GM12878 (cell line): ENCODE results near the gene KLHL25. TPM values are rescaled to one million over a fixed set of nuclear protein-coding genes. Genes with fewer than 3 reads are reported as not detected.
A peak's percentile ranks its signal among the peaks of the same experiment; 100 is the strongest.

Source experiments
- ATAC-seq: fragments of 200-7000 bp; cut with Tn5 transposase; 3 replicates; pipeline ENCODE4 v1.9.1; 2020; ENCODE audit warnings: mild to moderate bottlenecking, moderate library complexity
- BruUV-seq: library from RNA; stranded (reverse); fragments of 400-500 nt; replicated peaks from 2 replicates; lab custom pipeline; 2021; lab: Mats Ljungman, UMichigan
- CTCF ChIA-PET: fragments of 300-600 bp; sonication (Branson Sonifier 250); formaldehyde crosslinking; extraction: SDS; loops from one replicate; lab custom pipeline; 2021; ENCODE audit warnings: inconsistent platforms; lab: Yijun Ruan, JAX
- POLR2A ChIA-PET: fragments of 350-600 bp; formaldehyde crosslinking; extraction: SDS; loops from one replicate; lab custom pipeline; 2021; ENCODE audit warnings: inconsistent platforms; lab: Charles Lee
- RAD21 ChIA-PET: fragments of 300-600 bp; sonication (Branson Sonifier 250); formaldehyde crosslinking; loops from one replicate; lab custom pipeline; 2023; ENCODE audit warnings: antibody characterized with exemption; ENCODE audit not compliant: unreplicated experiment; lab: Charles Lee
- SMC1A ChIA-PET: fragments of 300-600 bp; sonication (Branson Sonifier 250); formaldehyde crosslinking; loops from one replicate; lab custom pipeline; 2023; ENCODE audit not compliant: unreplicated experiment, uncharacterized antibody; lab: Charles Lee
- DNase-seq: peaks from one replicate; pipeline ENCODE4 v3.0.0-alpha.2; 2011; ENCODE audit warnings: low read depth, low spot score
- FAIRE-seq: peaks from 3 replicates; lab custom pipeline; 2011; peaks lifted over from hg19 to GRCh38; lab: Jason Lieb, UNC
- H2AFZ ChIP-seq: 2 replicates; pipeline ENCODE4 v1.6.0; 2011; ENCODE audit warnings: low read depth, low read length, control low read depth; ENCODE audit not compliant: control insufficient read depth
- H3K27ac ChIP-seq: 2 replicates; pipeline ENCODE4 v1.5.1; 2011; ENCODE audit warnings: control low read depth; ENCODE audit not compliant: control insufficient read depth, insufficient read depth
- H3K27me3 ChIP-seq, 2 experiments: replicated peaks in 1 of 2; 2 replicates each; pipeline versions ENCODE4 v1.6.0 to v1.6.1; 2011; ENCODE audit warnings: low read length in 1 of 2; ENCODE audit not compliant: control insufficient read depth in 2 of 2, insufficient read depth in 2 of 2
- H3K36me3 ChIP-seq, 2 experiments: 2 replicates each; pipeline ENCODE4 v1.5.1; 2011; ENCODE audit warnings: low read length in 1 of 2; ENCODE audit not compliant: control insufficient read depth in 2 of 2, insufficient read depth in 2 of 2
- H3K4me1 ChIP-seq: 2 replicates; pipeline ENCODE4 v1.6.1; 2011; ENCODE audit warnings: mild to moderate bottlenecking, low read length, moderate library complexity, mixed read lengths; ENCODE audit not compliant: control insufficient read depth, insufficient read depth
- H3K4me2 ChIP-seq: 2 replicates; pipeline ENCODE4 v1.6.0; 2011; ENCODE audit warnings: control low read depth; ENCODE audit not compliant: control insufficient read depth, insufficient read depth
- H3K4me3 ChIP-seq: fragments of 200-600 bp; sonication (generic); 2 replicates; pipeline ENCODE4 v1.5.1; 2016
- H3K79me2 ChIP-seq: 2 replicates; pipeline ENCODE4 v1.6.0; 2011; ENCODE audit warnings: low read length; ENCODE audit not compliant: control insufficient read depth, insufficient read depth
- H3K9ac ChIP-seq: 2 replicates; pipeline ENCODE4 v1.8.0; 2011; ENCODE audit warnings: low read length, control low read depth, mixed read lengths; ENCODE audit not compliant: control insufficient read depth, insufficient read depth
- H3K9me3 ChIP-seq: replicated peaks from 3 replicates; pipeline ENCODE4 v1.5.1; 2011; ENCODE audit warnings: mild to moderate bottlenecking, low read length; ENCODE audit not compliant: control insufficient read depth, insufficient read depth
- H4K20me1 ChIP-seq: 2 replicates; pipeline ENCODE4 v1.6.0; 2011; ENCODE audit not compliant: control insufficient read depth, insufficient read depth
- CBFB ChIP-seq: IDR thresholded peaks from 2 replicates; pipeline ENCODE4 v1.6.1; 2016; ENCODE audit warnings: antibody characterized with exemption, low read depth
- CBX3 ChIP-seq: fragments of 200-600 bp; sonication (generic); IDR thresholded peaks from 2 replicates; pipeline ENCODE4 v1.6.1; 2016; ENCODE audit warnings: low read depth, borderline replicate concordance
- CHD2 ChIP-seq: IDR thresholded peaks from 2 replicates; pipeline ENCODE4 v1.6.1; 2011; ENCODE audit warnings: low read depth, low read length, improper control_type of control experiment, borderline replicate concordance
- MTA3 ChIP-seq: IDR thresholded peaks from 2 replicates; pipeline ENCODE4 v1.6.1; 2012; ENCODE audit warnings: low read length, inconsistent platforms, borderline replicate concordance
- NR2C1 ChIP-seq: fragments of 450-650 bp; IDR thresholded peaks from 2 replicates; pipeline ENCODE4 v1.6.1; 2017; ENCODE audit warnings: antibody characterized with exemption, mild to moderate bottlenecking, moderate library complexity
- NR2C2 ChIP-seq: IDR thresholded peaks from 2 replicates; pipeline ENCODE4 v1.6.1; 2011; ENCODE audit warnings: borderline replicate concordance, low read depth; ENCODE audit not compliant: control insufficient read depth, insufficient read length
- RBBP5 ChIP-seq: fragments of 200-600 bp; sonication (generic); conservative IDR thresholded peaks from 2 replicates; pipeline ENCODE4 v1.6.1; 2016
- WGBS: methylation state at CpG from one replicate; pipeline ENCODE4 v1.1.6; 2016; ENCODE audit warnings: low lambda C conversion rate; ENCODE audit not compliant: insufficient replicate concordance, insufficient coverage; ENCODE audit errors: missing lambda C conversion rate; 5-methylcytosine and 5-hydroxymethylcytosine counted together
- in situ Hi-C: fragments of 300-500 bp; cut with MboI; formaldehyde crosslinking; loops from 9 replicates; pipeline ENCODE4 v1.14.3; 2018; ENCODE audit warnings: mixed read lengths
- intact Hi-C: fragments of 100-400 bp; cut with micrococcal nuclease; formaldehyde crosslinking; loops from one replicate; pipeline ENCODE4 v1.14.2; 2022; ENCODE audit not compliant: unreplicated experiment
- polyA plus RNA-seq, 11 experiments: library from polyadenylated mRNA; depleted of rRNA in 4 of 11; unstranded in 6 of 11; stranded (reverse) in 5 of 11; fragments of >200 nt; fragmentation: Nextera tagmentation in 4 of 11; fragmentation: Illumina TruSeq in 1 of 11; extraction: Ambion mirVana in 4 of 11; extraction: Trizol in 1 of 11; gene quantifications; 1 replicate in 1 of 11; 2 replicates in 10 of 11; pipeline versions ENCODE4 v1.2.1 to v1.2.3, GENCODE V29; 2011 to 2016; ENCODE audit warnings: inconsistent platforms in 2 of 11, missing spikeins in 2 of 11, low read depth in 1 of 11
- total RNA-seq, 4 experiments: library from RNA; depleted of rRNA in 3 of 4; stranded (reverse); fragments of >200 nt in 3 of 4; fragmentation: Illumina TruSeq in 1 of 4; extraction: Trizol in 1 of 4; gene quantifications; 2 replicates each; pipeline versions ENCODE4 v1.2.1 to v1.2.3, GENCODE V29; 2013 to 2021
- TF ChIP-seq, protein P1 (sequence below): fragments of 450-650 bp; conservative IDR thresholded peaks from 2 replicates; pipeline ENCODE4 v1.6.1; 2017; ENCODE audit warnings: mild to moderate bottlenecking, moderate library complexity

The KLHL25 gene
- total and polyA plus RNA-seq, 10 of the 15 experiments (the other 5 are each of a cell fraction or from before 2014, with no cell fraction given) = 0.04 to 3.0 (median 2.1) TPM; not detected in 1

DNA sequence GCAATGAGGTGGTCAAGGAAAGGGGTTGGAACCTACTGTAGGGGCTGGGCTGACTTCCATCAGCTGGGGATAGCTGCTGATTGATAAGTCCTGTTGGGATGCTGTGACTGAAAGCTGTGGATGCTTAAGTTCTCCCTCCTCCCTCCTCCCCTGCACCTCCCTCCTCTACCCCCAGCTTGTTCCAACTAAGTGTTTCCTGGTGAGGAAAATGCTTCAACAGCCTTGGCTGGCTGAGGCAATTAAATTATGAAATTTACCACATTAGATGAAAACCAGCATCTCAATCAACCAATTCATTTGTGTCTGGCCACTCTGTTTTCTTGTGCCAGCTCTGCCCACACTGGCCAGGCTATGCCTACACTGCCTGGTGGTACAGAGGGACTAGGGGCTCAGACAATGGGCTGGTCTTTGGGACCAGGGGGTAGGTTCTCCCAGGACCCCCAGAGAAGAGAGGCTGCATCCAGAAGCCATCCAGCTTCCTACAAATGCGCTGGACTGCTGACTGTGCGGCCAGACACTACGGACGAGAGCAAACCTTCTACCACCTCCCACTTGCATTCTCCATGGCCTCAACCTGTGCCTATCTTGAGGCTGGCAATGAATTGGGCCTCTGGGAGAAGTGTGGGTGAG is 2.5 kb downstream of the KLHL25 start:
- H3K9ac ChIP-seq = no peak overlapping the region
- no peak overlapping the region for H3K27ac ChIP-seq
- TF ChIP-seq RBBP5 (no peak), MTA3 (no peak), CBX3 (no peak), CHD2 (no peak), NR2C2 (no peak), CBFB (no peak), NR2C1 (no peak)
- TF ChIP-seq, protein P1, sequence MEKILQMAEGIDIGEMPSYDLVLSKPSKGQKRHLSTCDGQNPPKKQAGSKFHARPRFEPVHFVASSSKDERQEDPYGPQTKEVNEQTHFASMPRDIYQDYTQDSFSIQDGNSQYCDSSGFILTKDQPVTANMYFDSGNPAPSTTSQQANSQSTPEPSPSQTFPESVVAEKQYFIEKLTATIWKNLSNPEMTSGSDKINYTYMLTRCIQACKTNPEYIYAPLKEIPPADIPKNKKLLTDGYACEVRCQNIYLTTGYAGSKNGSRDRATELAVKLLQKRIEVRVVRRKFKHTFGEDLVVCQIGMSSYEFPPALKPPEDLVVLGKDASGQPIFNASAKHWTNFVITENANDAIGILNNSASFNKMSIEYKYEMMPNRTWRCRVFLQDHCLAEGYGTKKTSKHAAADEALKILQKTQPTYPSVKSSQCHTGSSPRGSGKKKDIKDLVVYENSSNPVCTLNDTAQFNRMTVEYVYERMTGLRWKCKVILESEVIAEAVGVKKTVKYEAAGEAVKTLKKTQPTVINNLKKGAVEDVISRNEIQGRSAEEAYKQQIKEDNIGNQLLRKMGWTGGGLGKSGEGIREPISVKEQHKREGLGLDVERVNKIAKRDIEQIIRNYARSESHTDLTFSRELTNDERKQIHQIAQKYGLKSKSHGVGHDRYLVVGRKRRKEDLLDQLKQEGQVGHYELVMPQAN = no peak
- TF ChIP-seq, all 136 proteins: peak for 0
- SMC1A ChIA-PET = no interaction called here
- BruUV-seq = no TSS peak
- no peak overlapping the region for H3K4me3 ChIP-seq
- peaks cover 14% of the 10 kb centered on the region for H3K4me1 ChIP-seq
- peaks cover 5% of the 10 kb centered on the region for H3K79me2 ChIP-seq
- WGBS = 94% methylated on average over 4 of the region's 4 CpGs
- POLR2A ChIA-PET = no interaction called here
- no peaks in the 10 kb centered on the region for H3K36me3 ChIP-seq
- no peak overlapping the region for H2AFZ ChIP-seq
- DNase-seq = no peak
- CTCF ChIA-PET = interaction anchor here (0.9 to 1.2 kb wide), 2 partner anchors 8 to 14 kb away, joined by 3 read pairs; no protein-coding TSS in a partner anchor
- no peaks in the 10 kb centered on the region for H3K27me3 ChIP-seq
- in situ Hi-C loops (no loop called here), intact Hi-C loops (loop anchor here (5.0 kb wide), 1 partner anchor 45 kb away; no protein-coding TSS in a partner anchor)
- no peak for FAIRE-seq
- no peaks in the 10 kb centered on the region for H3K9me3 ChIP-seq
- RAD21 ChIA-PET = interaction anchor here (1.2 kb wide), 1 partner anchor 89 kb away, joined by 3 read pairs; no protein-coding TSS in a partner anchor
- ATAC-seq = no peak
- peaks cover 5% of the 10 kb centered on the region; the same call in 1 of the 2 replicates for H4K20me1 ChIP-seq
- H3K4me2 ChIP-seq = peak overlapping the region; percentile 17; the same call in 1 of the 2 replicates
